GM18499 (cell line): Measurements from ENCODE around the gene C6orf136.

Source experiments
- ATAC-seq: cut with Tn5 transposase; IDR thresholded peaks from one replicate; pipeline ENCODE4 v1.9.1; 2021; ENCODE audit warnings: moderate number of reproducible peaks; ENCODE audit not compliant: insufficient read depth, unreplicated experiment

The C6orf136 gene

GRCh38 chr6:30685157-30686008 lies 38.5 kb downstream of the C6orf136 start:
- no peak for ATAC-seq

- no peak for ATAC-seq
Measured at GRCh38 chr6:30686009-30686907, 39.3 kb downstream of the C6orf136 start, which contains the start of gene PPP1R18. PPP1R18 (minus strand) TSS chr6:30686645; CDS start chr6:30686018, 627 bp downstream.

GRCh38 chr6:30686908-30687658 lies 40.1 kb downstream of the C6orf136 start:
- no peak for ATAC-seq

- ATAC-seq = no peak
Measured at GRCh38 chr6:30687659-30688431, 40.9 kb downstream of the C6orf136 start.

GRCh38 chr6:30688569-30688968 lies 41.6 kb downstream of the C6orf136 start:
- ATAC-seq = no peak

- ATAC-seq = no peak
Measured at GRCh38 chr6:30689022-30689865, 42.3 kb downstream of the C6orf136 start.

- no peak for ATAC-seq
Measured at GRCh38 chr6:30689985-30690384, 43.1 kb downstream of the C6orf136 start.

- ATAC-seq = no peak
Measured at GRCh38 chr6:30690403-30691207, 43.7 kb downstream of the C6orf136 start, which contains the start of gene NRM. NRM (minus strand) TSS chr6:30690984; CDS start chr6:30690974, 10 bp downstream.

- ATAC-seq = no peak
Measured at GRCh38 chr6:30691208-30691847, 44.4 kb downstream of the C6orf136 start.

GRCh38 chr6:30696432-30696831 lies 49.5 kb downstream of the C6orf136 start:
- no peak for ATAC-seq

GRCh38 chr6:30700340-30700739 lies 53.4 kb downstream of the C6orf136 start:
- no peak for ATAC-seq
